CD4-positive, alpha-beta T cell (primary cell): Measurements from ENCODE around the gene KRTAP21-3. TPM values are rescaled to one million over a fixed set of nuclear protein-coding genes. Genes with fewer than 3 reads are reported as not detected.

Source experiments
- ATAC-seq: fragments of 200-7000 bp; cut with Tn5 transposase; one replicate; pipeline ENCODE4 v1.10.0; 2022; ENCODE audit warnings: mild to moderate bottlenecking; ENCODE audit not compliant: poor library complexity
- CTCF ChIA-PET: fragments of 350-600 bp; sonication (Branson Sonifier 250); formaldehyde crosslinking; loops from one replicate; lab custom pipeline; 2021; ENCODE audit warnings: antibody characterized with exemption, inconsistent platforms; lab: Charles Lee
- POLR2A ChIA-PET: fragments of 350-600 bp; sonication (Branson Sonifier 250); formaldehyde crosslinking; loops from one replicate; lab custom pipeline; 2021; ENCODE audit warnings: antibody characterized with exemption, inconsistent platforms; lab: Charles Lee
- DNase-seq, 14 experiments: peaks; one replicate each; pipeline ENCODE4 v3.0.0-alpha.2; 2013 to 2020; ENCODE audit warnings: mixed read lengths in 2 of 14
- H3K27ac ChIP-seq, 2 donors: one replicate each; pipeline versions ENCODE4 v1.5.1 to v1.7.0; 2013; ENCODE audit warnings: low read length in 2 of 2, low read depth in 1 of 2, mild to moderate bottlenecking in 1 of 2
- H3K27me3 ChIP-seq, 2 experiments: 1 replicate in 1 of 2; 2 replicates in 1 of 2; pipeline versions ENCODE4 v1.6.1 to v1.7.0; 2013; ENCODE audit warnings: low read length in 2 of 2, control low read depth in 1 of 2, mild to moderate bottlenecking in 1 of 2, moderate library complexity in 1 of 2; ENCODE audit not compliant: insufficient read depth in 2 of 2, control insufficient read depth in 1 of 2
- H3K36me3 ChIP-seq: one replicate; pipeline ENCODE4 v1.6.1; 2013; ENCODE audit warnings: low read length, control low read depth; ENCODE audit not compliant: insufficient read depth
- H3K4me1 ChIP-seq: one replicate; pipeline ENCODE4 v1.6.1; 2013; ENCODE audit warnings: low read length, control low read depth; ENCODE audit not compliant: insufficient read depth
- H3K4me3 ChIP-seq: one replicate; pipeline ENCODE4 v1.5.1; 2013; ENCODE audit warnings: mild to moderate bottlenecking, low read length, moderate library complexity
- H3K9me3 ChIP-seq, 2 experiments: 1 replicate in 1 of 2; 2 replicates in 1 of 2; pipeline versions ENCODE4 v1.6.1 to v1.7.0; 2013; ENCODE audit warnings: low read length in 2 of 2, mild to moderate bottlenecking in 2 of 2, control low read depth in 1 of 2, moderate library complexity in 1 of 2; ENCODE audit not compliant: control insufficient read depth in 1 of 2, insufficient read depth in 1 of 2
- H3K27ac Mint-ChIP-seq: one replicate; pipeline ENCODE4 v1.8.0; 2020; ENCODE audit warnings: mixed read lengths
- H3K27me3 Mint-ChIP-seq: one replicate; pipeline ENCODE4 v1.8.0; 2021; ENCODE audit warnings: mixed read lengths
- H3K36me3 Mint-ChIP-seq: one replicate; pipeline ENCODE4 v1.8.0; 2021; ENCODE audit warnings: low read depth, mixed read lengths
- H3K4me1 Mint-ChIP-seq: one replicate; pipeline ENCODE4 v1.8.0; 2021; ENCODE audit warnings: low read depth, mixed read lengths
- H3K4me3 Mint-ChIP-seq: one replicate; pipeline ENCODE4 v1.8.0; 2020; ENCODE audit warnings: mild to moderate bottlenecking, mixed read lengths
- H3K9me3 Mint-ChIP-seq: one replicate; pipeline ENCODE4 v1.8.0; 2020; ENCODE audit warnings: mixed read lengths
- CTCF ChIP-seq: fragments of 200-600 bp; IDR thresholded peaks from one replicate; pipeline ENCODE4 v1.8.0; 2022; ENCODE audit warnings: antibody characterized with exemption, mild to moderate bottlenecking
- intact Hi-C, 2 experiments: fragments of 100-400 bp; cut with DNase I in 1 of 2; cut with micrococcal nuclease in 1 of 2; formaldehyde crosslinking; loops; one replicate each; pipeline versions ENCODE4 v1.15.1 to v1.9.0; 2023 to 2025; cut with DNase I, micrococcal nuclease
- total RNA-seq, 174 experiments: library from RNA in 2 of 174; stranded (reverse) in 2 of 174; gene quantifications; one replicate each; pipeline ENCODE4 v1.2.3 and lab custom pipeline; 2021 to 2026

KRTAP21-3 gene
- total RNA-seq, 2 experiments from 2014 or later = not detected

GRCh38 chr21:30689822-30690221 lies 28.8 kb downstream of the KRTAP21-3 start:
- intact Hi-C loops = no loop called here
- Histone ChIP-seq H3K36me3 (no peaks in the 10 kb centered on the region), H3K4me3 (no peak overlapping the region), H3K9me3 (no peaks in the 10 kb centered on the region), H3K4me1 (no peaks in the 10 kb centered on the region), H3K27me3 (no peaks in the 10 kb centered on the region), H3K27ac (no peak overlapping the region)
- H3K36me3 Mint-ChIP-seq = no peaks in the 10 kb centered on the region
- no peak for TF ChIP-seq CTCF
- DNase-seq (no peak), ATAC-seq (no peak)
- no peaks in the 10 kb centered on the region for H3K27me3 Mint-ChIP-seq
- H3K4me1 Mint-ChIP-seq = no peaks in the 10 kb centered on the region
- no peak overlapping the region for H3K4me3 Mint-ChIP-seq
- H3K9me3 Mint-ChIP-seq = no peaks in the 10 kb centered on the region
- POLR2A ChIA-PET = no interaction called here
- CTCF ChIA-PET = no interaction called here
- no peak overlapping the region for H3K27ac Mint-ChIP-seq

- H3K27ac Mint-ChIP-seq = no peak overlapping the region
- intact Hi-C loops = no loop called here
- no peak for TF ChIP-seq CTCF
Observed at GRCh38 chr21:30684506-30684905, 34.1 kb downstream of the KRTAP21-3 start.

GRCh38 chr21:30680586-30680985 lies 38.0 kb downstream of the KRTAP21-3 start:
- no peaks in the 10 kb centered on the region for H3K27me3 Mint-ChIP-seq
- intact Hi-C loops = no loop called here

More at GRCh38 chr21:30684506-30684905, 34.1 kb downstream of the KRTAP21-3 start:
- H3K27me3 ChIP-seq = no peaks in the 10 kb centered on the region
- no peaks in the 10 kb centered on the region for H3K36me3 ChIP-seq
- H3K4me3 ChIP-seq = no peak overlapping the region
- no peak for DNase-seq
- no peak overlapping the region for H3K27ac ChIP-seq
- ChIA-PET POLR2A (no interaction called here), CTCF (interaction anchor here (0.7 kb wide), 1 partner anchor 37 kb away, joined by 3 read pairs; no protein-coding TSS in a partner anchor)
- no peak for ATAC-seq
- no peaks in the 10 kb centered on the region for H3K27me3 Mint-ChIP-seq
- H3K4me1 Mint-ChIP-seq = no peaks in the 10 kb centered on the region
- no peaks in the 10 kb centered on the region for H3K9me3 ChIP-seq
- H3K36me3 Mint-ChIP-seq = no peaks in the 10 kb centered on the region
- no peaks in the 10 kb centered on the region for H3K4me1 ChIP-seq
- H3K9me3 Mint-ChIP-seq = no peaks in the 10 kb centered on the region
- no peak overlapping the region for H3K4me3 Mint-ChIP-seq

More at GRCh38 chr21:30680586-30680985, 38.0 kb downstream of the KRTAP21-3 start:
- POLR2A ChIA-PET = no interaction called here
- H3K4me1 ChIP-seq = no peaks in the 10 kb centered on the region
- H3K36me3 ChIP-seq = no peaks in the 10 kb centered on the region
- Mint-ChIP-seq H3K9me3 (no peaks in the 10 kb centered on the region), H3K36me3 (no peaks in the 10 kb centered on the region), H3K4me1 (no peaks in the 10 kb centered on the region), H3K4me3 (no peak overlapping the region), H3K27ac (no peak overlapping the region)
- no peaks in the 10 kb centered on the region for H3K27me3 ChIP-seq
- DNase-seq = no peak
- ATAC-seq = no peak
- H3K9me3 ChIP-seq = no peaks in the 10 kb centered on the region
- H3K4me3 ChIP-seq = no peak overlapping the region
- no peak for TF ChIP-seq CTCF
- H3K27ac ChIP-seq = no peak overlapping the region
- CTCF ChIA-PET = no interaction called here
